Activated naive CD4-positive, alpha-beta T cell treated with anti-CD3 and anti-CD28 coated beads, Interleukin-2, amount 50 U/mL, for 72 hours (primary cell): Measurements from ENCODE around the gene ATP6V0A1. TPM values are rescaled to one million over a fixed set of nuclear protein-coding genes. Genes with fewer than 3 reads are reported as not detected.

Source experiments
- ATAC-seq, 2 donors: fragments of 150-1000 bp; cut with Tn5 transposase; 2 replicates each; pipeline ENCODE4 v1.10.0; 2021; ENCODE audit warnings: mild to moderate bottlenecking in 2 of 2, moderate library complexity in 2 of 2
- DNase-seq, 2 donors: peaks; one replicate each; pipeline ENCODE4 v3.0.0; 2021 to 2022; ENCODE audit warnings: low spot score in 2 of 2
- H3K27ac Mint-ChIP-seq, 2 donors: one replicate each; pipeline ENCODE4 v1.8.0; 2022; ENCODE audit warnings: mild to moderate bottlenecking in 2 of 2, mixed read lengths in 2 of 2
- H3K36me3 Mint-ChIP-seq, 2 donors: one replicate each; pipeline ENCODE4 v1.8.0; 2022; ENCODE audit warnings: mixed read lengths in 2 of 2
- H3K9me3 Mint-ChIP-seq, 2 donors: one replicate each; pipeline ENCODE4 v1.8.0; 2022; ENCODE audit warnings: mixed read lengths in 2 of 2
- total RNA-seq, 2 donors: library from RNA; stranded (reverse); gene quantifications; one replicate each; pipeline ENCODE4 v1.2.3, GENCODE V29; 2022

The ATP6V0A1 gene
- total RNA-seq, 2 donors from 2014 or later = 14.9 to 25.5 TPM

- Mint-ChIP-seq H3K9me3 (no peaks in the 10 kb centered on the region), H3K36me3 (peaks cover 0 to 9% of the 10 kb centered on the region in 2 donors), H3K27ac (no peak overlapping the region)
- ATAC-seq = no peak
- no peak for DNase-seq
Measured at GRCh38 chr17:42498828-42499227, 40.1 kb downstream of the ATP6V0A1 start.

- ATAC-seq (no peak), DNase-seq (no peak)
- H3K27ac Mint-ChIP-seq = no peak overlapping the region
- no peaks in the 10 kb centered on the region for H3K9me3 Mint-ChIP-seq
- peaks cover 0 to 9% of the 10 kb centered on the region in 2 donors for H3K36me3 Mint-ChIP-seq
Measured at GRCh38 chr17:42502091-42502490, 43.4 kb downstream of the ATP6V0A1 start.

- Mint-ChIP-seq H3K36me3 (peaks cover 0 to 9% of the 10 kb centered on the region in 2 donors), H3K9me3 (no peaks in the 10 kb centered on the region), H3K27ac (no peak overlapping the region)
- DNase-seq (no peak), ATAC-seq (no peak)
Measured at GRCh38 chr17:42502926-42503325, 44.2 kb downstream of the ATP6V0A1 start.

- Mint-ChIP-seq H3K36me3 (peaks cover 0 to 2% of the 10 kb centered on the region in 2 donors), H3K9me3 (no peaks in the 10 kb centered on the region), H3K27ac (no peak overlapping the region)
- ATAC-seq (no peak), DNase-seq (no peak)
Measured at GRCh38 chr17:42507671-42508070, 49.0 kb downstream of the ATP6V0A1 start.

- no peaks in the 10 kb centered on the region for H3K36me3 Mint-ChIP-seq
- H3K27ac Mint-ChIP-seq = peak overlapping the region in 1 of 2 donors; percentile 57
- DNase-seq (no peak), ATAC-seq (no peak)
- no peaks in the 10 kb centered on the region for H3K9me3 Mint-ChIP-seq
Measured at GRCh38 chr17:42508426-42509165, 49.9 kb downstream of the ATP6V0A1 start.

- DNase-seq = no peak
- ATAC-seq = no peak
- Mint-ChIP-seq H3K27ac (no peak overlapping the region), H3K9me3 (no peaks in the 10 kb centered on the region), H3K36me3 (no peaks in the 10 kb centered on the region)
Measured at GRCh38 chr17:42509409-42509808, 50.7 kb downstream of the ATP6V0A1 start.

GRCh38 chr17:42509841-42510240, 51.2 kb downstream of the ATP6V0A1 start:
- no peaks in the 10 kb centered on the region for H3K9me3 Mint-ChIP-seq
- no peak for ATAC-seq
- no peaks in the 10 kb centered on the region for H3K36me3 Mint-ChIP-seq
- H3K27ac Mint-ChIP-seq = no peak overlapping the region
- no peak for DNase-seq

- H3K9me3 Mint-ChIP-seq = no peaks in the 10 kb centered on the region
- no peak for ATAC-seq
- no peak for DNase-seq
- peak overlapping the region in 1 of 2 donors; percentile 39 for H3K27ac Mint-ChIP-seq
- no peaks in the 10 kb centered on the region for H3K36me3 Mint-ChIP-seq
Measured at GRCh38 chr17:42512246-42512645, 53.6 kb downstream of the ATP6V0A1 start.

GRCh38 chr17:42512733-42513251, 54.1 kb downstream of the ATP6V0A1 start:
- Mint-ChIP-seq H3K27ac (no peak overlapping the region), H3K9me3 (no peaks in the 10 kb centered on the region), H3K36me3 (no peaks in the 10 kb centered on the region)
- ATAC-seq (peak in 1 of 2 donors; percentile 55), DNase-seq (no peak)

- Mint-ChIP-seq H3K9me3 (no peaks in the 10 kb centered on the region), H3K36me3 (no peaks in the 10 kb centered on the region), H3K27ac (no peak overlapping the region)
- ATAC-seq = no peak
- no peak for DNase-seq
Measured at GRCh38 chr17:42513686-42514085, 55.0 kb downstream of the ATP6V0A1 start.

- DNase-seq (no peak), ATAC-seq (no peak)
- Mint-ChIP-seq H3K27ac (peak overlapping the region in 1 of 2 donors; percentile 24), H3K9me3 (no peaks in the 10 kb centered on the region), H3K36me3 (no peaks in the 10 kb centered on the region)
Measured at GRCh38 chr17:42514279-42514678, 55.6 kb downstream of the ATP6V0A1 start.

- Mint-ChIP-seq H3K27ac (peak overlapping the region in 1 of 2 donors; percentile 24), H3K9me3 (no peaks in the 10 kb centered on the region), H3K36me3 (no peaks in the 10 kb centered on the region)
- ATAC-seq (no peak), DNase-seq (no peak)
Measured at GRCh38 chr17:42514867-42515266, 56.2 kb downstream of the ATP6V0A1 start.

GRCh38 chr17:42517516-42517915, 58.8 kb downstream of the ATP6V0A1 start:
- no peak overlapping the region for H3K27ac Mint-ChIP-seq
- peak; percentile 83 to 88 for ATAC-seq
- peak; percentile 68 to 89 for DNase-seq

GRCh38 chr17:42518046-42518754, 59.5 kb downstream of the ATP6V0A1 start:
- H3K9me3 Mint-ChIP-seq = no peaks in the 10 kb centered on the region
- peaks cover 0 to 4% of the 10 kb centered on the region in 2 donors for H3K36me3 Mint-ChIP-seq
- ATAC-seq (no peak), DNase-seq (no peak)
- peak overlapping the region in 1 of 2 donors; percentile 51 for H3K27ac Mint-ChIP-seq

More at GRCh38 chr17:42517516-42517915, 58.8 kb downstream of the ATP6V0A1 start:
- H3K9me3 Mint-ChIP-seq = no peaks in the 10 kb centered on the region
- H3K36me3 Mint-ChIP-seq = peaks cover 0 to 4% of the 10 kb centered on the region in 2 donors

- ATAC-seq (no peak), DNase-seq (no peak)
- no peaks in the 10 kb centered on the region for H3K9me3 Mint-ChIP-seq
- H3K27ac Mint-ChIP-seq = peak overlapping the region in 1 of 2 donors; percentile 51
- H3K36me3 Mint-ChIP-seq = peaks cover 0 to 4% of the 10 kb centered on the region in 2 donors
Measured at GRCh38 chr17:42518755-42519545, 60.3 kb downstream of the ATP6V0A1 start.

GRCh38 chr17:42519546-42520491, 61.1 kb downstream of the ATP6V0A1 start:
- no peak overlapping the region for H3K27ac Mint-ChIP-seq

More at GRCh38 chr17:42519546-42520491, 61.1 kb downstream of the ATP6V0A1 start:
- DNase-seq (no peak), ATAC-seq (no peak)
- no peaks in the 10 kb centered on the region for H3K9me3 Mint-ChIP-seq
- H3K36me3 Mint-ChIP-seq = peaks cover 0 to 4% of the 10 kb centered on the region in 2 donors
